ENCODE results near the gene DHODH.

DHODH gene

DNA sequence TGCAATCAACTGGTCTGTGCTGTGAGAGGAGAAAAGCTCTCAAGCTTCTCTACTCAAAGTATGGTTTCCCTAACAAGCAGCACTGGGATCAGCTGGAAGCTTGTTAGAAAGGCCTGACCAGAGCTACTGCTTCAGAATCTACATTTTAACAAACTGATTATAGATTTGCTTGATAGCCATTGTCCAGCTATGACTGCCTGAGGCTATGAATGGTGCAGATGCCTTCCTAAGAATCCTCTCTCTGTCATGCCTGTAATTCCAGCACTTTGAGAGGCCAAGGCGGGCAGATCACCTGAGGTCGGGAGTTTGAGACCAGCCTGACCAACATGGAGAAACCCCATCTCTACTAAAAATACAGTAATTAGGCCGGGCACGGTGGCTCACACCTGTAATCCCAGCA, 37.0 kb upstream of the DHODH start:
- TF ChIP-seq EZH2 (optimal IDR thresholded peaks at IDR 0.05; ENCODE audit: low read depth, low read length) (no peak), EZH2phosphoT487 (IDR thresholded peaks at IDR 0.05; ENCODE audit: low read length) (no peak), CTCF (IDR thresholded peaks at IDR 0.05; ENCODE audit: low read length) (no peak)
- no peaks in the 10 kb centered on the region for H3F3A ChIP-seq (ENCODE audit: insufficient read depth, low read length)
- no peaks in the 10 kb centered on the region for H3K79me2 ChIP-seq (ENCODE audit: low read length)

DNA sequence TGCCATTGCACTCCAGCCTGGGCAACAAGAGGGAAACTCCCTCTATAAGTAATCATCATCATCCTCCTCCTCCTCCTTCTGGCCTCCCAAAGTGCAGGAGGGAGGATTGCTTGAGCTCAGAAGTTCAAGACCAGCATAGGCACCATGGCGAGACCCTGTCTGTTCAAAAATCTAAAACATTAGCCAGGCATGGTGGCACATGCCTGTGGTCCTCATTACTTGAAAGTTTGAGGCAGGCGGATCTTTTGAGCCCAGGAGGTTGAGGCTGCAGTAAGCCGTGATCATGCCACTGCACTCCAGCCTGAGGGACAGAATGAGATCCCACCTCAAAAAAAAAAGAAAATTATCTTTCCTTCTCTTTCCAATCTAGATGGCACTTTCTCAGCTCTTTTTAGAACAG, 36.2 kb upstream of the DHODH start:
- H3K4me2 ChIP-seq (ENCODE audit: low read depth, low read length), result no peak overlapping the region
- no peak overlapping the region for H3K27ac ChIP-seq (ENCODE audit: low read length)
- H4K20me1 ChIP-seq (ENCODE audit: insufficient read depth, low read length), result no peaks in the 10 kb centered on the region
- no peak overlapping the region for H3K4me3 ChIP-seq (ENCODE audit: low read length)
- no peaks in the 10 kb centered on the region for H3K9me3 ChIP-seq (replicated peaks; ENCODE audit: insufficient read depth, low read length)
- H3K4me1 ChIP-seq (ENCODE audit: low read length), result no peaks in the 10 kb centered on the region
- TF ChIP-seq EZH2phosphoT487 (IDR thresholded peaks at IDR 0.05; ENCODE audit: low read length) (no peak), EZH2 (optimal IDR thresholded peaks at IDR 0.05; ENCODE audit: low read depth, low read length) (no peak), CTCF (IDR thresholded peaks at IDR 0.05; ENCODE audit: low read length) (no peak)
- no peaks in the 10 kb centered on the region for H3K27me3 ChIP-seq (replicated peaks; ENCODE audit: insufficient read depth, low read length)
- no peaks in the 10 kb centered on the region for H3F3A ChIP-seq (ENCODE audit: insufficient read depth, low read length)
- H3K36me3 ChIP-seq (replicated peaks; ENCODE audit: insufficient read depth, low read length), result no peaks in the 10 kb centered on the region
- H3K79me2 ChIP-seq (ENCODE audit: low read length), result no peaks in the 10 kb centered on the region
- H3K9ac ChIP-seq (ENCODE audit: low read length), result no peak overlapping the region
- no peaks in the 10 kb centered on the region for H3K9me2 ChIP-seq (replicated peaks; ENCODE audit: insufficient read depth, low read length)
- no peak overlapping the region for H2AFZ ChIP-seq (ENCODE audit: low read length)
- no peak for DNase-seq

More for the DNA sequence above, 37.0 kb upstream of the DHODH start:
- Histone ChIP-seq H2AFZ (ENCODE audit: low read length) (no peak overlapping the region), H3K4me2 (ENCODE audit: low read depth, low read length) (no peak overlapping the region), H3K27ac (ENCODE audit: low read length) (no peak overlapping the region), H3K4me3 (ENCODE audit: low read length) (no peak overlapping the region), H3K9ac (ENCODE audit: low read length) (no peak overlapping the region), H3K4me1 (ENCODE audit: low read length) (no peaks in the 10 kb centered on the region), H3K9me2 (replicated peaks; ENCODE audit: insufficient read depth, low read length) (no peaks in the 10 kb centered on the region), H3K36me3 (replicated peaks; ENCODE audit: insufficient read depth, low read length) (no peaks in the 10 kb centered on the region), H3K27me3 (replicated peaks; ENCODE audit: insufficient read depth, low read length) (no peaks in the 10 kb centered on the region), H3K9me3 (replicated peaks; ENCODE audit: insufficient read depth, low read length) (no peaks in the 10 kb centered on the region), H4K20me1 (ENCODE audit: insufficient read depth, low read length) (no peaks in the 10 kb centered on the region)
- no peak for DNase-seq

GRCh38 chr16:71973001-71973400, 35.5 kb upstream of the DHODH start:
- Histone ChIP-seq H3K4me3 (ENCODE audit: low read length) (no peak overlapping the region), H3K79me2 (ENCODE audit: low read length) (no peaks in the 10 kb centered on the region), H3K4me1 (ENCODE audit: low read length) (no peaks in the 10 kb centered on the region), H2AFZ (ENCODE audit: low read length) (no peak overlapping the region), H3K9me2 (replicated peaks; ENCODE audit: insufficient read depth, low read length) (no peaks in the 10 kb centered on the region), H3K9ac (ENCODE audit: low read length) (no peak overlapping the region), H3K4me2 (ENCODE audit: low read depth, low read length) (no peak overlapping the region), H3K9me3 (replicated peaks; ENCODE audit: insufficient read depth, low read length) (no peaks in the 10 kb centered on the region), H3F3A (ENCODE audit: insufficient read depth, low read length) (no peaks in the 10 kb centered on the region), H3K27ac (ENCODE audit: low read length) (no peak overlapping the region), H3K36me3 (replicated peaks; ENCODE audit: insufficient read depth, low read length) (no peaks in the 10 kb centered on the region), H4K20me1 (ENCODE audit: insufficient read depth, low read length) (no peaks in the 10 kb centered on the region), H3K27me3 (replicated peaks; ENCODE audit: insufficient read depth, low read length) (no peaks in the 10 kb centered on the region)
- DNase-seq, result no peak
- TF ChIP-seq EZH2 (optimal IDR thresholded peaks at IDR 0.05; ENCODE audit: low read depth, low read length) (no peak), CTCF (IDR thresholded peaks at IDR 0.05; ENCODE audit: low read length) (no peak), EZH2phosphoT487 (IDR thresholded peaks at IDR 0.05; ENCODE audit: low read length) (no peak)
